Measurements from ENCODE around the gene CACNA1A.

GRCh38 chr19:13373599-13373998, 132.7 kb downstream of the CACNA1A start:
- TF ChIP-seq CTCF (IDR thresholded peaks at IDR 0.05; ENCODE audit: low read length) (no peak), EZH2 (IDR thresholded peaks at IDR 0.05; ENCODE audit: borderline replicate concordance, low read length) (no peak)
